HG02884 (cell line): ENCODE data around the gene STK32C.
"Not testable (repeated sequence)": the region's sequence is repeated elsewhere in the genome, so short reads cannot be mapped to it uniquely, and the experiment has no call there.

Source experiments
- ATAC-seq: cut with Tn5 transposase; IDR thresholded peaks from one replicate; pipeline ENCODE4 v1.9.1; 2021; ENCODE audit warnings: mild to moderate bottlenecking, moderate library complexity; ENCODE audit not compliant: unreplicated experiment

Gene STK32C

DNA sequence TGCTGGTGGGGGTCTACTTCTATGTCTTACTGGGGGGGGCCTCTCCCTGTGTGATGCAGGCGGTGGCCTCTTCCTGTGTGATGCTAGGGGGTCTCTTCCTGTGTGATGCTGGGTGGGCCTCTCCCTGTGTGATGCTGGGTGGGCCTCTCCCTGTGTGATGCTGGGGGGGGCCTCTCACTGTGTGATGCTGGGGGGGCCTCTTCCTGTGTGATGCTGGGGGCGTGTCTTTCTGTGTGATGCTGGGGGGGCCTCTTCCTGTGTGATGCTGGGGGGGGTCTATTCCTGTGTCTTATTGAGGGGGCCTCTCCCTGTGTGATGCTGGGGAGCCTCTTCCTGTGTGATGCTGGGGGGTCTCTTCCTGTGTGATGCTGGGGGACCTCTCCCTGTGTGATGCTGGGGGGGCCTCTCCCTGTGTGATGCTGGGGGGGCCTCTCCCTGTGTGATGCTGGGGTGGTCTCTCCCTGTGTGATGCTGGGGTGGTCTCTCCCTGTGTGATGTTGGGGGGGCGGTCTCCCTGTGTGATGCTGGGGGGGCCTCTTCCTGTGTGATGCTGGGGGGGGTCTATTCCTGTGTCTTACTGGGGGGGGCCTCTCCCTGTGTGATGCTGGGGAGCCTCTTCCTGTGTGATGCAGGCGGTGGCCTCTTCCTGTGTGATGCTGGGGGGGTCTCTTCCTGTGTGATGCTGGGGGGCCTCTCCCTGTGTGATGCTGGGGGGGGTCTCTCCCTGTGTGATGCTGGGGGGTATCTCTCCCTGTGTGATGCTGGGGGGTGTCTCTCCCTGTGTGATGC lies 146.7 kb downstream of the STK32C start:
- not testable (repeated sequence) for ATAC-seq

DNA sequence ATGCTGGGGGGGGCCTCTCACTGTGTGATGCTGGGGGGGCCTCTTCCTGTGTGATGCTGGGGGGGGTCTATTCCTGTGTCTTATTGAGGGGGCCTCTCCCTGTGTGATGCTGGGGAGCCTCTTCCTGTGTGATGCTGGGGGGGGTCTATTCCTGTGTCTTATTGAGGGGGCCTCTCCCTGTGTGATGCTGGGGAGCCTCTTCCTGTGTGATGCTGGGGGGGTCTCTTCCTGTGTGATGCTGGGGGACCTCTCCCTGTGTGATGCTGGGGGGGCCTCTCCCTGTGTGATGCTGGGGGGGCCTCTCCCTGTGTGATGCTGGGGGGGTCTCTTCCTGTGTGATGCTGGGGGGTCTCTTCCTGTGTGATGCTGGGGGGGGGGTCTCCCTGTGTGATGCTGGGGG lies 147.5 kb downstream of the STK32C start:
- ATAC-seq = not testable (repeated sequence)

DNA sequence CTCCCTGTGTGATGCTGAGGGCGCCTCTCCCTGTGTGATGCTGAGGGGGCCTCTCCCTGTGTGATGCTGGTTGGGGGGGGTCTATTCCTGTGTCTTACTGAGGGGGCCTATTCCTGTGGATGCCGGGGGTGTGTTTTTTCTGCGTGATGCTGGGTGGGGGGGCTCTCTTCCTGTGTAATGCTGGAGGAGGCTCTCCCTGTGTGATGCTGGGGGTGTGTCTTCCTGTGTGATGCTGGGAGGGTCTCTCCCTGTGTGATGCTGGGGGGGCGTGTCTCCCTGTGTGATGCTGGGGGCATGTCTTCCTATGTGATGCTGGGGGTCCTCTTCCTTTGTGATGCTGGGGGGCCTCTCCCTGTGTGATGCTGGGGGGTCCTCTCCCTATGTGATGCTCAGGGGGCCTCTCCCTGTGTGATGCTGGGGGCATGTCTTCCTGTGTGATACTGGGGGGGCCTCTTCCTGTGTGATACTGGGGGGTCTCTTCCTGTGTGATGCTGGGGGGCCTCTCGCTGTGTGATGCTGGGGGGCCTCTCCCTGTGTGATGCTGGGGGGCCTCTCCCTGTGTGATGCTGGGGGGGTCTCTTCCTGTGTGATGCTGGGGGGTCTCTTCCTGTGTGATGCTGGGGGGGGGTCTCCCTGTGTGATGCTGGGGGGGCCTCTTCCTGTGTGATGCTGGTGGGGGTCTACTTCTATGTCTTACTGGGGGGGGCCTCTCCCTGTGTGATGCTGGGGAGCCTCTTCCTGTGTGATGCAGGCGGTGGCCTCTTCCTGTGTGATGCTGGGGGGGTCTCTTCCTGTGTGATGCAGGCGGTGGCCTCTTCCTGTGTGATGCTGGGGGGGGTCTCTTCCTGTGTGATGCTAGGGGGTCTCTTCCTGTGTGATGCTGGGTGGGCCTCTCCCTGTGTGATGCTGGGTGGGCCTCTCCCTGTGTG lies 148.2 kb downstream of the STK32C start:
- not testable (repeated sequence) for ATAC-seq

DNA sequence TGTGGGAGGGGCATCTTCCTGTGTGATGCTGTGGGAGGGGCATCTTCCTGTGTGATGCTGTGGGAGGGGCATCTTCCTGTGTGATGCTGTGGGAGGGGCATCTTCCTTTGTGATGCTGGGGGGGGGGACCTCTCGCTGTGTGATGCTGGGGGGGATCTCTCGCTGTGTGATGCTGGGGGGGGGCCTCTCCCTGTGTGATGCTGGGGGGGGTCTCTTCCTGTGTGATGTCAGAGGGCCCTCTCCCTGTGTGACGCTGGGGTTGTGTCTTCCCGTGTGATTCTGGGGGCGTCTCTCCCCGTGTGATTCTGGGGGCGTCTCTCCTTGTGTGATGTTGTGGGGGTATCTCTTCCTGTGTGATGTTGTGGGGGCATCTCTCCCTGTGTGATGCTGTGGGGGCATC lies 148.9 kb downstream of the STK32C start:
- no peak for ATAC-seq

DNA sequence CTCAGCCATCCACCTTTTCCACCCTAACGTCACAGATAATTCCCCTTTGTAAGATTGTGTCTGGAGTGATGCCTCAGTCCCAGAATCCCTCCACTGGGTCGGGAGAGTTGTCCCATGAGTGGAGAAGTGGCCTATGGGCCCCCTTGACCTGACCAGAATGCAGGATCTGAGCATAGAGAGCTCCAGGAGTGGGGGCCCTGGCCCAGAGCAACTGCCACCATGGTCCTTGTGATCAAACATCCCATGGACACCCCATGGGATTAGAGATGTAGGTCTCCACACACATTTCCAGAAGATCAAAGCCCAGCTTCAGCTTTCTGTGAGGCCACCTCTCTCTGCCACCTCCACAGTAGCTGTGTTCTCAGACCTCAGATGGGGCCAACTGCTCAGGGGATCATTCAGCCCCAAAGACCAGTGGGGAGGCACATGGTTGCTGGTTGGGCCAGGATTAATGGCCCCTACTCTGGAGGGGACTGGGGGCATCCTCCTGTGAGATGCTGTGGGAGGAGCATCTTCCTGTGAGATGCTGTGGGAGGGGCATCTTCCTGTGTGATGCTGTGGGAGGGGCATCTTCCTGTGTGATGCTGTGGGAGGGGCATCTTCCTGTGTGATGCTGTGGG lies 149.5 kb downstream of the STK32C start:
- no peak for ATAC-seq
